ENCODE measurements around the gene CDH4. TPM values are rescaled to one million over a fixed set of nuclear protein-coding genes. Genes with fewer than 3 reads are reported as not detected.

The CDH4 gene
- total and polyA plus RNA-seq, 2 of the 8 experiments (the other 6 are each of a cell fraction or from before 2014, with no cell fraction given) = 4.3 to 7.9 TPM

- TF ChIP-seq, protein P1, sequence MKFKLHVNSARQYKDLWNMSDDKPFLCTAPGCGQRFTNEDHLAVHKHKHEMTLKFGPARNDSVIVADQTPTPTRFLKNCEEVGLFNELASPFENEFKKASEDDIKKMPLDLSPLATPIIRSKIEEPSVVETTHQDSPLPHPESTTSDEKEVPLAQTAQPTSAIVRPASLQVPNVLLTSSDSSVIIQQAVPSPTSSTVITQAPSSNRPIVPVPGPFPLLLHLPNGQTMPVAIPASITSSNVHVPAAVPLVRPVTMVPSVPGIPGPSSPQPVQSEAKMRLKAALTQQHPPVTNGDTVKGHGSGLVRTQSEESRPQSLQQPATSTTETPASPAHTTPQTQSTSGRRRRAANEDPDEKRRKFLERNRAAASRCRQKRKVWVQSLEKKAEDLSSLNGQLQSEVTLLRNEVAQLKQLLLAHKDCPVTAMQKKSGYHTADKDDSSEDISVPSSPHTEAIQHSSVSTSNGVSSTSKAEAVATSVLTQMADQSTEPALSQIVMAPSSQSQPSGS (IDR thresholded peaks at IDR 0.05; ENCODE audit: low read length) = no peak
- TF ChIP-seq RFX5 (IDR thresholded peaks at IDR 0.05; ENCODE audit: borderline replicate concordance, low read depth, low read length) (no peak), SIN3A (conservative IDR thresholded peaks at IDR 0.05 in 1 of 2, IDR thresholded peaks at IDR 0.05 in 1 of 2; ENCODE audit: low read depth in 1 of 2, low read length in 2 of 2) (no peak), ASH2L (IDR thresholded peaks at IDR 0.05; ENCODE audit: low read length) (no peak), USF2 (IDR thresholded peaks at IDR 0.05; ENCODE audit: low read length) (no peak), CHD7 (IDR thresholded peaks at IDR 0.05; ENCODE audit: insufficient replicate concordance, low read length) (no peak)
Measured at GRCh38 chr20:61973515-61974356, 721.7 kb downstream of the CDH4 start (continued).

Measured in H1 (cell line).